ENCODE results near the gene PTF1A. TPM values are rescaled to one million over a fixed set of nuclear protein-coding genes. Genes with fewer than 3 reads are reported as not detected.
A peak's percentile ranks its signal among the peaks of the same experiment; 100 is the strongest.

Gene PTF1A
- total and polyA plus RNA-seq, 10 of the 15 experiments (the other 5 are each of a cell fraction or from before 2014, with no cell fraction given) = not detected

- ATAC-seq (no peak), FAIRE-seq (no peak), DNase-seq (ENCODE audit: low read depth, low spot score) (no peak)
- Histone ChIP-seq H3K4me2 (ENCODE audit: control insufficient read depth, insufficient read depth) (no peak overlapping the region), H4K20me1 (ENCODE audit: control insufficient read depth, insufficient read depth) (no peaks in the 10 kb centered on the region), H3K36me3 (ENCODE audit: control insufficient read depth in 2 of 2, insufficient read depth in 2 of 2, low read length in 1 of 2) (no peaks in the 10 kb centered on the region), H3K4me3 (no peak overlapping the region), H2AFZ (ENCODE audit: control insufficient read depth, low read depth, low read length) (no peak overlapping the region), H3K79me2 (ENCODE audit: control insufficient read depth, insufficient read depth, low read length) (no peaks in the 10 kb centered on the region), H3K9me3 (replicated peaks; ENCODE audit: control insufficient read depth, insufficient read depth, low read length) (no peaks in the 10 kb centered on the region), H3K27ac (ENCODE audit: control insufficient read depth, insufficient read depth) (no peak overlapping the region), H3K4me1 (ENCODE audit: control insufficient read depth, insufficient read depth, low read length) (no peaks in the 10 kb centered on the region), H3K9ac (ENCODE audit: control insufficient read depth, insufficient read depth, low read length) (no peak overlapping the region), H3K27me3 (replicated peaks in 1 of 2; ENCODE audit: control insufficient read depth in 2 of 2, insufficient read depth in 2 of 2, low read length in 1 of 2) (no peaks in the 10 kb centered on the region; a peak in 3 of 4 replicates)
- 47% methylated on average over 26 of the region's 26 CpGs for WGBS (ENCODE audit: insufficient coverage, insufficient replicate concordance, low lambda C conversion rate, missing lambda C conversion rate)
- RAD21 ChIA-PET (ENCODE audit: unreplicated experiment) = no interaction called here
- in situ Hi-C loops (cut with MboI) (no loop called here), intact Hi-C loops (cut with micrococcal nuclease; ENCODE audit: unreplicated experiment) (no loop called here)
- POLR2A ChIA-PET = no interaction called here
- BruUV-seq (replicated peaks) = no TSS peak
- SMC1A ChIA-PET (ENCODE audit: uncharacterized antibody, unreplicated experiment) = no interaction called here
- TF ChIP-seq REST (IDR thresholded peaks at IDR 0.05; ENCODE audit: low read depth, low read length) = peak; percentile 83
- no peak for TF ChIP-seq FOXK2 (IDR thresholded peaks at IDR 0.05)
- TF ChIP-seq ASH2L (IDR thresholded peaks at IDR 0.05; ENCODE audit: borderline replicate concordance, low read depth) = no peak
- TF ChIP-seq HDGF (IDR thresholded peaks at IDR 0.05) = no peak
- no peak for TF ChIP-seq RAD51 (IDR thresholded peaks at IDR 0.05)
- CTCF ChIA-PET = no interaction called here
Measured at GRCh38 chr10:23171232-23171876, 20.8 kb upstream of the PTF1A start.

Data from GM12878 (cell line).